DND-41 (cell line): ENCODE measurements around the gene GRM7.

Source experiments
- ATAC-seq: fragments of 200-7000 bp; cut with Tn5 transposase; 3 replicates; pipeline ENCODE4 v1.9.1; 2021; ENCODE audit warnings: low read depth; ENCODE audit not compliant: insufficient read depth
- DNase-seq: peaks from one replicate; pipeline ENCODE4 v3.0.0-alpha.2; 2020
- H2AFZ ChIP-seq: 2 replicates; pipeline ENCODE4 v1.6.0; 2012; ENCODE audit warnings: low read depth, low read length
- H3K27ac ChIP-seq: 2 replicates; pipeline ENCODE4 v1.5.1; 2012; ENCODE audit warnings: low read length, inconsistent platforms
- H3K27me3 ChIP-seq: fragments of 200-600 bp; sonication (generic); 2 replicates; pipeline ENCODE4 v1.6.0; 2012; ENCODE audit warnings: low read length, mild to moderate bottlenecking, inconsistent platforms; ENCODE audit not compliant: insufficient read depth, poor library complexity
- H3K36me3 ChIP-seq: 2 replicates; pipeline ENCODE4 v1.5.1; 2012; ENCODE audit warnings: low read length, inconsistent platforms; ENCODE audit not compliant: insufficient read depth
- H3K4me1 ChIP-seq: 2 replicates; pipeline ENCODE4 v1.5.1; 2012; ENCODE audit warnings: mild to moderate bottlenecking, low read length; ENCODE audit not compliant: insufficient read depth
- H3K4me2 ChIP-seq: 2 replicates; pipeline ENCODE4 v1.6.0; 2012; ENCODE audit warnings: mild to moderate bottlenecking, moderate library complexity, low read length, inconsistent platforms; ENCODE audit not compliant: insufficient read depth
- H3K4me3 ChIP-seq, 2 experiments: fragments of 200-600 bp in 1 of 2; shearing (Covaris generic) in 1 of 2; 2 replicates each; pipeline ENCODE4 v1.5.1; 2012 to 2016; ENCODE audit warnings: inconsistent platforms in 2 of 2, low read length in 2 of 2, mild to moderate bottlenecking in 2 of 2, low read depth in 1 of 2, moderate library complexity in 1 of 2
- H3K79me2 ChIP-seq: 2 replicates; pipeline ENCODE4 v1.6.0; 2012; ENCODE audit warnings: low read length, inconsistent platforms; ENCODE audit not compliant: insufficient read depth
- H3K9ac ChIP-seq: 2 replicates; pipeline ENCODE4 v1.6.0; 2012; ENCODE audit warnings: low read depth, mild to moderate bottlenecking, inconsistent platforms, low read length, moderate library complexity
- H3K9me3 ChIP-seq: 2 replicates; pipeline ENCODE4 v1.5.1; 2012; ENCODE audit warnings: low read length, moderate library complexity, mild to moderate bottlenecking, inconsistent platforms; ENCODE audit not compliant: insufficient read depth, severe bottlenecking
- H4K20me1 ChIP-seq: 2 replicates; pipeline ENCODE4 v1.6.0; 2012; ENCODE audit warnings: low read length; ENCODE audit not compliant: insufficient read depth
- CTCF ChIP-seq: IDR thresholded peaks from 2 replicates; pipeline ENCODE4 v1.5.1; 2012; ENCODE audit warnings: borderline replicate concordance, low read length, moderate library complexity, mild to moderate bottlenecking; ENCODE audit not compliant: poor library complexity, severe bottlenecking; ENCODE audit errors: extremely low read depth
- EZH2 ChIP-seq: IDR thresholded peaks from 3 replicates; pipeline ENCODE4 v1.6.1; 2012; ENCODE audit warnings: borderline replicate concordance, low read depth, mild to moderate bottlenecking, moderate library complexity, low read length, inconsistent platforms; ENCODE audit not compliant: severe bottlenecking

GRM7 gene

DNA sequence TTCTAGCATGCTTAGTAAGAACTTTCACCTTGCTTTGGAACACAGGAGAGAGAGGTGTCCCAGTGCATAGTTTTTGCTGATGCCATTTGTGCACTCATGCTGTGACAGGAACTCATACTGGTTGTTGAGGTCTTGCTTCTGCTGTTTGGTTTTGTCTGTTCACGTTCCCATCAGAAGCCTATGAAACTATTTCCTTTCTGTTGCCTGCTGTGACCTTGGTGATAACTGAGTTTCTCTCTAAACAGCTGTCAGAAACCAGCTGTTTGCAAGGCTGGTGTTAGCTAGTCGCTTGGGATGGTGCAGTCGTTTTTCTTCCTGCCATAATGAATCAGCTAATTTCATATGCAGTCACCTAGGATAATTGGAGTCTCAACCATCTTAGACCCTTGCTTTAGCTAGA lies 724.1 kb downstream of the GRM7 start:
- Histone ChIP-seq H3K4me2 (no peak overlapping the region), H3K79me2 (no peaks in the 10 kb centered on the region), H4K20me1 (no peaks in the 10 kb centered on the region), H3K4me1 (no peaks in the 10 kb centered on the region), H3K9ac (no peak overlapping the region), H3K27ac (no peak overlapping the region), H3K9me3 (no peaks in the 10 kb centered on the region), H3K36me3 (no peaks in the 10 kb centered on the region), H3K4me3 (no peak overlapping the region), H3K27me3 (no peaks in the 10 kb centered on the region), H2AFZ (no peak overlapping the region)
- no peak for TF ChIP-seq EZH2
- TF ChIP-seq CTCF = no peak
- DNase-seq = no peak
- no peak for ATAC-seq

DNA sequence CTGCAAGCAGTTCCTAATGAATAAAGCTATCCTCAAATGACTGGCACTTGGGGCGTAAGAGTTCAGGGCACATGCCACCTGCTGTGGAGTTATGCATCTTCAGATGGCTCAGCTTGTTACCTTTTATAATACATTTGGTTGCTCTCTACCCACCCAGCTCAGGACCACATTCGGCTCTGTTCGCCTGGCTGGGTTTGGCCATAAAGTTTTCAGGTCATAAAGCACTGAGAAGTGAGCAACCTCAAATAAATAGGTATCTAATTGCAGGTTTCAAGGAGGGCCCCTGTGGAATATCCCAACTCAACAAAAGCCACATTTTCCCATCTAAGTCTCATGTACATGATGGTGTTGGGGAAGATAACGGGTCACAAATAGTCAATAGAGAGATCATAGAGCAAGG lies 727.3 kb downstream of the GRM7 start:
- H3K27me3 ChIP-seq = no peaks in the 10 kb centered on the region
- H3K36me3 ChIP-seq = no peaks in the 10 kb centered on the region
- H3K9ac ChIP-seq = no peak overlapping the region
- no peaks in the 10 kb centered on the region for H4K20me1 ChIP-seq
- no peaks in the 10 kb centered on the region for H3K79me2 ChIP-seq
- TF ChIP-seq EZH2 (no peak), CTCF (no peak)
- no peaks in the 10 kb centered on the region for H3K9me3 ChIP-seq
- H2AFZ ChIP-seq = no peak overlapping the region
- no peak overlapping the region for H3K4me3 ChIP-seq
- H3K27ac ChIP-seq = no peak overlapping the region
- no peak for ATAC-seq
- H3K4me1 ChIP-seq = no peaks in the 10 kb centered on the region
- H3K4me2 ChIP-seq = no peak overlapping the region
- no peak for DNase-seq

GRCh38 chr3:7589526-7589925 lies 728.6 kb downstream of the GRM7 start:
- H3K36me3 ChIP-seq = no peaks in the 10 kb centered on the region
- H2AFZ ChIP-seq = no peak overlapping the region
- no peak overlapping the region for H3K4me2 ChIP-seq
- no peaks in the 10 kb centered on the region for H4K20me1 ChIP-seq
- no peak overlapping the region for H3K9ac ChIP-seq
- no peaks in the 10 kb centered on the region for H3K27me3 ChIP-seq
- TF ChIP-seq EZH2 = no peak
- TF ChIP-seq CTCF = no peak
- H3K4me1 ChIP-seq = no peaks in the 10 kb centered on the region
- ATAC-seq (no peak), DNase-seq (no peak)
- no peaks in the 10 kb centered on the region for H3K79me2 ChIP-seq
- H3K9me3 ChIP-seq = no peaks in the 10 kb centered on the region
- H3K4me3 ChIP-seq = no peak overlapping the region
- no peak overlapping the region for H3K27ac ChIP-seq

GRCh38 chr3:7602297-7602696 lies 741.4 kb downstream of the GRM7 start:
- no peak for ATAC-seq
- Histone ChIP-seq H3K79me2 (no peaks in the 10 kb centered on the region), H3K36me3 (no peaks in the 10 kb centered on the region), H3K9me3 (no peaks in the 10 kb centered on the region), H3K27me3 (no peaks in the 10 kb centered on the region), H3K4me2 (no peak overlapping the region), H2AFZ (no peak overlapping the region), H4K20me1 (no peaks in the 10 kb centered on the region), H3K9ac (no peak overlapping the region), H3K4me1 (no peaks in the 10 kb centered on the region), H3K27ac (no peak overlapping the region), H3K4me3 (no peak overlapping the region)
- no peak for DNase-seq
- no peak for TF ChIP-seq CTCF
- no peak for TF ChIP-seq EZH2
